Testis (tissue), 2 donors: ENCODE measurements around the gene EGR4.

Experiments
- CTCF ChIP-seq, 3 experiments: fragments of 450-650 bp in 2 of 3; fragments of 200-600 bp in 1 of 3; sonication (generic) in 1 of 3; IDR thresholded peaks; one replicate each; pipeline ENCODE4 v1.5.1; 2016 to 2019; ENCODE audit warnings: antibody characterized with exemption in 3 of 3, mild to moderate bottlenecking in 2 of 3, moderate library complexity in 1 of 3
- POLR2A ChIP-seq: fragments of 450-650 bp; IDR thresholded peaks from one replicate; pipeline ENCODE4 v1.6.1; 2017; ENCODE audit warnings: antibody characterized with exemption, mild to moderate bottlenecking, moderate library complexity

GRCh38 chr2:73339201-73339600, 45.9 kb upstream of the EGR4 start:
- no peak for TF ChIP-seq POLR2A
- TF ChIP-seq CTCF (IDR thresholded peaks at IDR 0.05): no peak
